GM12872 (cell line): ENCODE data around the gene SULT1B1.

Source experiments
- TF ChIP-seq, protein P1 (sequence below): IDR thresholded peaks from 3 replicates; pipeline ENCODE4 v1.5.1; 2011; ENCODE audit warnings: low read depth, mild to moderate bottlenecking, low read length, moderate library complexity; ENCODE audit not compliant: insufficient read depth

The SULT1B1 gene

DNA sequence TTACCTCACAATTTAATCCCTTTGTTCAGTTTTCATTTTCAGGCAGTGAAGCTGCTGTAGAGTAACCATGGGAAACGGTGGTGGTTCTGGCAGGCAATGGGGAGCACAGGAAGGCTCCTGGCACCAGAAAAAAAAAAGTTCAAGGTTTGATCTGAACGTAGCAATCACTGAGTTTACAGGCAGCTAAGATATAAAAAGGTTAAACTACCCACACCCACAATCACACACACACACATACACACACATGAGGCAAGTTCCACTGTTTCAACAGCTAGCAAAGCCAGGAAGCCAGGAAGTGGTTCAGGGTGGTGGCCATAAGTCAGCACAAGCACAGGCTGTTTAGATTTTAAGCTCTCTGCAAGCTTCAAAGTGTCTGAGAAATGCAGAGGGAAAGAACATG, at the start of gene SULT1B1:
Gene SULT1B1, minus strand, starts transcription at position 166 of the 400 bp plus-strand sequence. CDS start 5,403 bp downstream, outside the sequence.
- TF ChIP-seq, protein P1, sequence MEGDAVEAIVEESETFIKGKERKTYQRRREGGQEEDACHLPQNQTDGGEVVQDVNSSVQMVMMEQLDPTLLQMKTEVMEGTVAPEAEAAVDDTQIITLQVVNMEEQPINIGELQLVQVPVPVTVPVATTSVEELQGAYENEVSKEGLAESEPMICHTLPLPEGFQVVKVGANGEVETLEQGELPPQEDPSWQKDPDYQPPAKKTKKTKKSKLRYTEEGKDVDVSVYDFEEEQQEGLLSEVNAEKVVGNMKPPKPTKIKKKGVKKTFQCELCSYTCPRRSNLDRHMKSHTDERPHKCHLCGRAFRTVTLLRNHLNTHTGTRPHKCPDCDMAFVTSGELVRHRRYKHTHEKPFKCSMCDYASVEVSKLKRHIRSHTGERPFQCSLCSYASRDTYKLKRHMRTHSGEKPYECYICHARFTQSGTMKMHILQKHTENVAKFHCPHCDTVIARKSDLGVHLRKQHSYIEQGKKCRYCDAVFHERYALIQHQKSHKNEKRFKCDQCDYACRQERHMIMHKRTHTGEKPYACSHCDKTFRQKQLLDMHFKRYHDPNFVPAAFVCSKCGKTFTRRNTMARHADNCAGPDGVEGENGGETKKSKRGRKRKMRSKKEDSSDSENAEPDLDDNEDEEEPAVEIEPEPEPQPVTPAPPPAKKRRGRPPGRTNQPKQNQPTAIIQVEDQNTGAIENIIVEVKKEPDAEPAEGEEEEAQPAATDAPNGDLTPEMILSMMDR: no peak

DNA sequence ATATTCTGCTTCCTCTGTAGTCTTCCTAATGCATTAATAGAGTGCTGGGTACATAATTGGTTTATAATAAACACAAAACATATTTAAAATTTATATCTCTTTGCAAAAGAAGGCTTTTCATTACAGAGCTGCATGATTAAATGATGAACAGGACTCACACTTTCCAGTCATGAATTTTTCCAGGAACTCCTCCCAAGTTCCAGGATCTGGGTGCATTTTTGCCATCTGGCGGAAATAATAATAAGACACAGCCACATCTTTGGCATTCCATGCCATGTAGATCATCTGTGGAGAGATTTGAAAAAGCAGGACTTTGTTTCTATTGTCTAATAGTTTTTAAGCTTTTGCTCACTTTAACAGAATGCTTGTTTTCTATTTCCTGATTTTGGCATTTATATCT, 40.2 kb upstream of the SULT1B1 start:
- TF ChIP-seq, protein P1: no peak

DNA sequence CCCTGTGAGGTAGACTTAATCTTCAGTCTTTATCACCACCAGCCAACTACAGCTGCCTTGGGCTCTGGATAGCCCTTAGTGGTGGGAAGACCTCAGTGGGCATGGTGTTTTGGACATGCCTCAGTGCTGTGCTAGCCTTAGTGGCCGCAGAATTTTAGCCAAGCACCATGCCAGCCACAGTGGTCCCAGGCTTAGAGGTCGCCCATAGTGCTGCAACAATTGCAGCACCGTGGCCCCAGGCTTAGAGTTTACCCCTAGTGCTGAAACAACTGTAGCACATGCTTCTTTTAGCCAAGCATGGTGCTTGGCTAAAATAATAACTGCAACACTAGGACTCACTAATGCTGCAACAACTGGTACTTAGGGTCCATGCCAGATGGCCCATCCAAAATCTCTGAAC, 38.9 kb upstream of the SULT1B1 start:
- TF ChIP-seq, protein P1: no peak

DNA sequence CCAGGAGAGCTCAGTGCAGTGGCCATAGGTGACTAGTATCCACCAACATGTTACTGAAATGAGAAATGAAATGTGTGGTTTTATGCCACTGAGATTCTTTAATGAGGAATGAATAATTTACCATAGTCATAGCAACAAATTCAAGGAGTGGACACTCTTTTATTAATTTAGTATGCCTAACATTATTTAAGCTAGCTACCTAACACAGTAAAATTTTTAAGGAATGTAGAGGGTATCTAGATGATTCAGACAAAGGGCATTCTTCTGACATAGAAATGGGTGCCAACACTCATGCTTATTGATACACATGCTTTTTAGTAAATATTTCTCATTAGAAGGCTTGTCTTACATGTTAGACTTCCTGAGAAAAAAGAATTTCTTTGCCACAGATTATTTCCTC, 33.3 kb upstream of the SULT1B1 start:
- TF ChIP-seq, protein P1: no peak

DNA sequence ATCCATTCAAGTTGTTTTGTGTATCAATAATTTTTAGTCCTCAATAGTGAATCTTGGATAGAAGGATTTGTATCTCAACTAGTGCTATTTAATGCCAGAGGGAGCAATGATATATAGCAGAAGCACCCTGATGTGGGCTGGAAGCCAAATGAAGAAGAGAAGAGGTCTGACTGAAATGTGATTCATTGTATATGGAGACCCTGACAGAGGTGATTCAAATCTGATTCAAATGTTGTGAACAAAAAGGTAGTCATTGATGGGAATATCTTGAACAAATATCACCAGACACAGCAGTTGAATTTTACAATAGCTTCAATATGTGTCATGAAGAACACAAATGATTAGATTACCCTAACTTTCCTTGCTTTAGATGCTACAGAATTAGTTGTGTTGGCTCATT, 27.5 kb upstream of the SULT1B1 start:
- TF ChIP-seq, protein P1: no peak

DNA sequence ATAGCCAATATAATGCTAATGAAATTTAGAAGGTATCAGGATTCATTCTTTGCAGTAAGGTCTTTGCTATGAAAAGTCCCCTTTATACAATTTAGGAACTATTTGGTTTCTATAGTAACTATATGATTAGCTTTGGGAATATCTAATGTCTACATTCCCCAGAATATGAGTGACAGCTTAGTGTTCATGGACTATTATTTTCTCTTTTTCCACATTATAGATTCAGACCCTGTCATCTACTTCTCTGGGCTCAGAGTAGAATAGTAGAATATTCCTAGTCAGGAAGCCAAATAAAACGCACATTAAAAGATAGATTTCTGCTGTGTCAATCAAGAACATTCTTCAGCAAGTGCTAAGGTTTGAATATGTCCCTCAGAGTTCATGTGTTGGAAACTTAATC, 26.1 kb upstream of the SULT1B1 start:
- TF ChIP-seq, protein P1: no peak

DNA sequence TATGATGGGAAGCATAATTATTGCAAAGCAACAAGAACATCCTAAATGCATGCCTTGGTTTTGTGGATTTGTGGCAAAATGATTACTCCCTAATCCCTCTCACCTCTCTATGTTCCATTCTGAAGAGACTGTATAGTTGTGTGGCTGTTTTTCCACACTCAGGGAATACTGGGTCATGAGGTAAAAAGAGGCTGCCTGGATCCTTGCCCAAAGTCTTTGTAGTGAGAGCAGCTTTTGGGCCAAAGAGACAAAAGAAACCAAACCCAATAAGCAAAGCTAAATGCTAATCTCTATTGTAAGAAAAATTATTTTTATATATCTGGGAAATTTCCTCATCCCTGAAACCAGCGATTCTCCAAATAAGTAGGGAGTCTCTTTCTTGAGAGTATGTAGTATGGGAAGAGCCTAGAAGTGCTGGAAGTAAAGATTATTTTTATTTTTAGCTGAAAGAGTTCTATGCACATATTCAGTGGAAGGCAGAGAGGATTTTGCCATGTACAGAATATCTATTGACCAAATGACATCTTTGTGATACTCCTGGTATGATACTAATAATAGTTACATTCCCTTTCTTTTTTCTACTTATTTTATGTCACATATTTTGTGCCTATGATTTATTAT, 24.9 kb upstream of the SULT1B1 start:
- TF ChIP-seq, protein P1: no peak
